Stimulated activated CD4-positive, alpha-beta T cell treated with anti-CD3 and anti-CD28 coated beads, TNF-alpha, amount 100 ng/mL, for 4 hours (primary cell): ENCODE results near the gene DECR2.

Source experiments
- DNase-seq, 3 experiments: peaks; one replicate each; pipeline ENCODE4 v3.0.0-alpha.2; 2020; ENCODE audit warnings: low read depth in 3 of 3

Gene DECR2

GRCh38 chr16:444027-444426 is 42.3 kb downstream of the DECR2 start:
- no peak for DNase-seq

- DNase-seq, result no peak
Measured at GRCh38 chr16:445566-445965, 43.9 kb downstream of the DECR2 start.

DNA sequence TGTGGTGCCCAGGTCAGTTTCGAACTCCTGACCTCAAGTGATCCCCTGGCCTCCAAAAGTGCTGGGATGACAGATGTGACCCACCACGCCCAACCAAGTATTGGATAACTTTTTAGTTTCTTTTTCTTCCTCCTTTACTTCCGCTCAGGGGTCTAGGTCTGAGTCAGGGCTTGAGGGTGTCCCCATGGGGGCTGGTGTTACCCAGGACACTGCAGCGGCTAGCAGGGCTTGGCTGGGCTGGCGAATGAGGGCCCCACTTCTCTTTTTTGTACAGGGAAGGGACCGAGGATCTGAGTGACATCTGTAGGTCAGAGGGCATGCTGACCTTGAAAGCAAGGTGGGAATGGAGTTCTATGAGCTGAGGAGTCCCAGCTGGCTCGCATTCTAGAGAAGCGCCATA is 48.7 kb downstream of the DECR2 start:
- no peak for DNase-seq

- no peak for DNase-seq
Measured at GRCh38 chr16:450785-451512, 49.3 kb downstream of the DECR2 start.

- DNase-seq, result no peak
Measured at GRCh38 chr16:454397-454940, 52.8 kb downstream of the DECR2 start.

DNA sequence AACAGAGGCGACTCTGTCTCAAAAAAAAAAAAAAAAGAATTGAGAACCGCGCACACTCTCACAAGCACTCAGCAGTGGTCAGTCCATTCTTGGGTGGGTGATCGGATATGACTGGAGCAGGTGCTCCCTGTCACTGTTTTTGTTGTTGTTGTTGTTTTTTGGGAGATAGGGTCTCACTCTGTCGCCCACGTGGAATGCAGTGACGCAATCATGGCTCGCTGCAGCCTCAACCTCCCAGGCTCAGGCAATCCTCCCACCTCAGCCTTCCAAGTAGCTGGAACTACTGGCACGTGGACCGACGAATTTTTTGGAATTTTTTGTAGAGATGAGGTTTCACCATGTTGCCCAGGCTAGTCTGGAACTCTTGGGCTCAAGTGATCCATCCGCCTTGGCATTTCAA is 53.8 kb downstream of the DECR2 start:
- DNase-seq, result no peak

GRCh38 chr16:456891-457483 is 55.3 kb downstream of the DECR2 start:
- DNase-seq, result no peak

DNA sequence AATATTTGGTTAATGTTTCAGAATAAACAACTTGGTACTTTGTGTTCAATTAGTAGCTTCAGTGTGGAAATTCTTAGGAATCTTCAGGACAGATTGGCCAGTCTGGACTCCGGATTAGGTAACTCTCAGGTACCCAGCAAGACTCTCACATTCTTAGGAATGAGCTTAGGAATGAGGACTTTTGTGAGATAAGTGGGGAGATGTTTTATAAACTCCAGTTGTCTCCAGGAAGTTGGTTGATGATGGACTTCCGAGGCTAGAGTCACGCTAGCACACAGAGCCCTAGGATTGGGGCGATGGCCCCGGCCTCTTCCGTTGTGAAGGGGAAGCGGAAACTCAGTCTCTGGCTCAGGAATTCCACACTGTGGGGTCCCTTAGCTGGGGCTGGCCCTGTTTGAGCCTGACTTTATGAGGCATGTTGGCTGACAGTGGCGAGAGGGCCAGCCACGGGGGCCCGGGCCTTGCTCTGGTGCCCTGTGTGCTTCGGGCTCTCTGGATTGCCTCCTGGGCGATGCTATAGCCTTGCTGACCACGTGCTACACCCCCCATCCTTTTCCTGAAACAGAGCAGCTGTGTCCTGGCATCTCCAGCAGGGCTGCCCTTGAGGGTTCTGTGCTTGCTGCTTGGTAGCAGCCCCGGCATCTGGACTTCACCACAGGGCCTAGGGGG is 56.2 kb downstream of the DECR2 start:
- DNase-seq, result no peak

DNA sequence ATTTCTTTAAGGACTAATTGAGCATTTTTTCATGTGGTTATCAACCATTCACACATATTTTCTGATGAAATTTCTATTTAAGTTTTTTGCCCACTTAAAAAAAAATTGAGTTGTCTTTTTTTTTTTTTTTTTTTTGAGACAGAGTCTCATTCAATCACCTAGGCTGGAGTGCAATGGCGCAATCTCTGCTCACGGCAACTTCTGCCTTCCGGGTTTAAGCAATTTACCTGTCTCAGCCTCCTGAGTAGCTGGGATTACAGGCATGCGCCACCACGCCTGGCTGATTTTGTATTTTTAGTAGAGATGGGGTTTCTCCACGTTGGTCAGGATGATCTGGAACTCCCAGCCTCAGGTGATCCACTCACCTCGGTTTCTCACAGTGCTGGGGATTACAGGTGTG is 58.1 kb downstream of the DECR2 start:
- no peak for DNase-seq

DNA sequence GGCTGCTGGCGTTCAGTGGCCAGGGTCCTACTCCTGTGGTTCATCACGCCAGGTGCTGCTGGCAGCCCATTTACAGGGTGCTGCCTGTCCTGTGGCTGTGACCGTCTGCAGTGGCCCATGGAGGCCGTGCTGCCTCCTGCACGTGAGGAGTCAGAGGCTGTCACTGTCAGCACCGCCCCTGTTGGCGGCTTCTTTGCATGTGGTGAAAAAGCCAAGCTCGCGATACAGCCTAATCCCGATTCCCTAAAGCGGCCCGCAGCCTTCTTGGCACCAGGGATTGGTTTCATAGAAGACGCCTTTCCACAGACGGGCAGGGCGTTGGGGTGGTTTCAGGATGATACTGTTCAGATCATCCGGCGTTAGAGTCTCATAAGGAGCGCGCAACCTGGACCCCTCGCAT is 59.1 kb downstream of the DECR2 start:
- no peak for DNase-seq
